Effector CD4-positive, alpha-beta T cell (primary cell): ENCODE data around the gene CHCHD1.
"Not testable (repeated sequence)": the region's sequence is repeated elsewhere in the genome, so short reads cannot be mapped to it uniquely, and the experiment has no call there.

Experiments used
- DNase-seq: peaks from one replicate; pipeline ENCODE4 v3.0.0-alpha.2; 2020

CHCHD1 gene

GRCh38 chr10:73814276-73814895 lies 32.5 kb downstream of the CHCHD1 start:
- no peak for DNase-seq

GRCh38 chr10:73814896-73815718 lies 33.3 kb downstream of the CHCHD1 start:
- DNase-seq: no peak

GRCh38 chr10:73815719-73816030 lies 33.8 kb downstream of the CHCHD1 start:
- DNase-seq: no peak

- no peak for DNase-seq
Measured at GRCh38 chr10:73816917-73817729, 35.3 kb downstream of the CHCHD1 start.

- no peak for DNase-seq
Measured at GRCh38 chr10:73817826-73818225, 36.0 kb downstream of the CHCHD1 start.

- no peak for DNase-seq
Measured at GRCh38 chr10:73818402-73818801, 36.6 kb downstream of the CHCHD1 start.

- no peak for DNase-seq
Measured at GRCh38 chr10:73819081-73819480, 37.2 kb downstream of the CHCHD1 start.

- DNase-seq: no peak
Measured at GRCh38 chr10:73819513-73820093, 37.8 kb downstream of the CHCHD1 start.

- no peak for DNase-seq
Measured at GRCh38 chr10:73823391-73823790, 41.5 kb downstream of the CHCHD1 start.

GRCh38 chr10:73824146-73824725 lies 42.4 kb downstream of the CHCHD1 start:
- no peak for DNase-seq

GRCh38 chr10:73827346-73828089 lies 45.7 kb downstream of the CHCHD1 start:
- DNase-seq: no peak

- DNase-seq: no peak
Measured at GRCh38 chr10:73828161-73828560, 46.3 kb downstream of the CHCHD1 start.

- DNase-seq: not testable (repeated sequence)
Measured at GRCh38 chr10:73829090-73829489, 47.2 kb downstream of the CHCHD1 start.
